IPS-18a (cell line): ENCODE results near the gene CHRNG.

Source experiments
- H3K27ac ChIP-seq: one replicate; pipeline ENCODE4 v1.5.1; 2013; ENCODE audit warnings: low read length
- H3K27me3 ChIP-seq: one replicate; pipeline ENCODE4 v1.6.1; 2013; ENCODE audit warnings: mild to moderate bottlenecking, low read length; ENCODE audit not compliant: control insufficient read depth, insufficient read depth
- H3K36me3 ChIP-seq: one replicate; pipeline ENCODE4 v1.6.1; 2013; ENCODE audit warnings: low read depth, low read length; ENCODE audit not compliant: control insufficient read depth
- H3K4me1 ChIP-seq: one replicate; pipeline ENCODE4 v1.6.1; 2013; ENCODE audit warnings: low read depth, low read length; ENCODE audit not compliant: control insufficient read depth
- H3K4me3 ChIP-seq: one replicate; pipeline ENCODE4 v1.5.1; 2013; ENCODE audit warnings: low read length
- H3K9ac ChIP-seq: one replicate; pipeline ENCODE4 v1.6.1; 2013; ENCODE audit warnings: mild to moderate bottlenecking, low read length, moderate library complexity
- H3K9me3 ChIP-seq: one replicate; pipeline ENCODE4 v1.6.1; 2013; ENCODE audit warnings: low read depth, low read length; ENCODE audit not compliant: control insufficient read depth

CHRNG gene, protein sequence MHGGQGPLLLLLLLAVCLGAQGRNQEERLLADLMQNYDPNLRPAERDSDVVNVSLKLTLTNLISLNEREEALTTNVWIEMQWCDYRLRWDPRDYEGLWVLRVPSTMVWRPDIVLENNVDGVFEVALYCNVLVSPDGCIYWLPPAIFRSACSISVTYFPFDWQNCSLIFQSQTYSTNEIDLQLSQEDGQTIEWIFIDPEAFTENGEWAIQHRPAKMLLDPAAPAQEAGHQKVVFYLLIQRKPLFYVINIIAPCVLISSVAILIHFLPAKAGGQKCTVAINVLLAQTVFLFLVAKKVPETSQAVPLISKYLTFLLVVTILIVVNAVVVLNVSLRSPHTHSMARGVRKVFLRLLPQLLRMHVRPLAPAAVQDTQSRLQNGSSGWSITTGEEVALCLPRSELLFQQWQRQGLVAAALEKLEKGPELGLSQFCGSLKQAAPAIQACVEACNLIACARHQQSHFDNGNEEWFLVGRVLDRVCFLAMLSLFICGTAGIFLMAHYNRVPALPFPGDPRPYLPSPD

GRCh38 chr2:232539298-232540231, at the start of gene CHRNG:
Gene CHRNG, plus strand, starts transcription at chr2:232539692. Its CDS starts 56 bp downstream, at chr2:232539748.
- H3K36me3 ChIP-seq = no peaks in the 10 kb centered on the region
- H3K9ac ChIP-seq = no peak within 1 kb of the TSS
- no peaks in the 10 kb centered on the region for H3K27me3 ChIP-seq
- H3K4me1 ChIP-seq = peaks cover 8% of the 10 kb centered on the region
- H3K27ac ChIP-seq = no peak within 1 kb of the TSS
- H3K9me3 ChIP-seq = no peaks in the 10 kb centered on the region
- no peak within 1 kb of the TSS for H3K4me3 ChIP-seq

- H3K4me3 ChIP-seq = no peak overlapping the region
- H3K9ac ChIP-seq = no peak overlapping the region
- H3K27ac ChIP-seq = no peak overlapping the region
- no peaks in the 10 kb centered on the region for H3K36me3 ChIP-seq
- H3K27me3 ChIP-seq = peaks cover 50% of the 10 kb centered on the region
- peaks cover 13% of the 10 kb centered on the region for H3K4me1 ChIP-seq
- H3K9me3 ChIP-seq = no peaks in the 10 kb centered on the region
These were observed 49.0 kb upstream of the CHRNG start for GRCh38 chr2:232490221-232491138.

DNA sequence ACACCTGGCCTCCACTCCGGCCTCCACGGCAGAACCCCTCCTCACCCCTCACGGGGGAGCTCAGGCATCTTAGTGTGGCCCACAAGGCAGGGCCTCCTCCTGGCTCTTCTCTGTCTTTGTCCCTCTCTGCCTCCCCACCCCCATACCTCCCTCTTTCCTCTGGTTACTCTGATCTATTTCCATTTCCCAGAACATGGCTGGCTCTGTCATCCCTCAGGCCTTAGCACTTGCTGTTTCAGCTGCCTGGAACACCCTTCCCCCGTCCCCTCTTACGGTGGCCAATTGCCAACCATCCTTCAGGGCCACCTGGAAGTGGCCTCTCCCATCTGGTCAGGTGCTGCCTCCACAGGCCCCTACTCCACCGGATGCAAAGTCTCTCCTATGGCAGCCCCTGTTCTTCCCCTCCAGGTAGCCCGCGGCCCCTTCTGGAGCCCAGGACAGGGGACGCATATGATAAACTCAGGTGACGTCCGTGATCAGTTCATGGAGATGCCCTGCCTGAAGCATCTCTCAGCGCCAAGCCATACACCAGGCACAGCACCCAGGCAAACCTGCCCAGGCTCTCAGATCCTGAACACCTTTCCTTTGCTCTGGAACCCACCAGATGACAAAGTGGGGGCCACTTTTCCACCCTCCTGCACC, 48.2 kb upstream of the CHRNG start:
- Histone ChIP-seq H3K4me3 (no peak overlapping the region), H3K4me1 (peaks cover 13% of the 10 kb centered on the region), H3K36me3 (no peaks in the 10 kb centered on the region), H3K27ac (no peak overlapping the region), H3K9ac (no peak overlapping the region), H3K27me3 (peaks cover 42% of the 10 kb centered on the region), H3K9me3 (no peaks in the 10 kb centered on the region)

- Histone ChIP-seq H3K27me3 (peaks cover 32% of the 10 kb centered on the region), H3K36me3 (no peaks in the 10 kb centered on the region), H3K4me1 (peaks cover 13% of the 10 kb centered on the region), H3K4me3 (no peak overlapping the region), H3K9ac (no peak overlapping the region), H3K27ac (no peak overlapping the region), H3K9me3 (no peaks in the 10 kb centered on the region)
These were observed 47.1 kb upstream of the CHRNG start for GRCh38 chr2:232492236-232492848.

- no peaks in the 10 kb centered on the region for H3K36me3 ChIP-seq
- H3K4me1 ChIP-seq = peaks cover 13% of the 10 kb centered on the region
- H3K4me3 ChIP-seq = no peak overlapping the region
- H3K9ac ChIP-seq = no peak overlapping the region
- no peaks in the 10 kb centered on the region for H3K9me3 ChIP-seq
- H3K27me3 ChIP-seq = peaks cover 25% of the 10 kb centered on the region
- H3K27ac ChIP-seq = no peak overlapping the region
These were observed 46.4 kb upstream of the CHRNG start for GRCh38 chr2:232492963-232493700.

- no peak overlapping the region for H3K27ac ChIP-seq
- no peaks in the 10 kb centered on the region for H3K36me3 ChIP-seq
- peaks cover 17% of the 10 kb centered on the region for H3K27me3 ChIP-seq
- H3K4me1 ChIP-seq = peaks cover 13% of the 10 kb centered on the region
- no peak overlapping the region for H3K9ac ChIP-seq
- H3K4me3 ChIP-seq = no peak overlapping the region
- no peaks in the 10 kb centered on the region for H3K9me3 ChIP-seq
These were observed 45.6 kb upstream of the CHRNG start for GRCh38 chr2:232493701-232494474.

GRCh38 chr2:232494542-232494941, 45.0 kb upstream of the CHRNG start:
- Histone ChIP-seq H3K4me3 (no peak overlapping the region), H3K9ac (no peak overlapping the region), H3K27ac (no peak overlapping the region), H3K36me3 (no peaks in the 10 kb centered on the region), H3K9me3 (no peaks in the 10 kb centered on the region), H3K4me1 (peaks cover 8% of the 10 kb centered on the region), H3K27me3 (peaks cover 11% of the 10 kb centered on the region)

GRCh38 chr2:232495292-232495691, 44.2 kb upstream of the CHRNG start:
- Histone ChIP-seq H3K27ac (no peak overlapping the region), H3K9me3 (no peaks in the 10 kb centered on the region), H3K4me3 (no peak overlapping the region), H3K36me3 (no peaks in the 10 kb centered on the region), H3K9ac (no peak overlapping the region), H3K27me3 (peaks cover 3% of the 10 kb centered on the region), H3K4me1 (peaks cover 4% of the 10 kb centered on the region)

- no peak overlapping the region for H3K9ac ChIP-seq
- no peak overlapping the region for H3K4me3 ChIP-seq
- peaks cover 6% of the 10 kb centered on the region for H3K4me1 ChIP-seq
- no peaks in the 10 kb centered on the region for H3K9me3 ChIP-seq
- peaks cover 9% of the 10 kb centered on the region for H3K27me3 ChIP-seq
- H3K27ac ChIP-seq = no peak overlapping the region
- no peaks in the 10 kb centered on the region for H3K36me3 ChIP-seq
These were observed 42.8 kb upstream of the CHRNG start for GRCh38 chr2:232496501-232497270.
